SKM-1 treated with dmso at 0.1 percent for 144 hours (cell line): Measurements from ENCODE around the gene RPS6KA2.
"Not testable (repeated sequence)": the region's sequence is repeated elsewhere in the genome, so short reads cannot be mapped to it uniquely, and the experiment has no call there.

Experiments used
- DNase-seq: peaks from one replicate; lab custom pipeline; 2025; ENCODE audit not compliant: unreplicated experiment; lab: John Stamatoyannopoulos, UW

The RPS6KA2 gene

GRCh38 chr6:166408936-166409755, 217.9 kb downstream of the RPS6KA2 start:
- DNase-seq, result no peak

GRCh38 chr6:166406197-166406596, 220.9 kb downstream of the RPS6KA2 start:
- DNase-seq, result no peak

- DNase-seq, result no peak
These were observed 221.7 kb downstream of the RPS6KA2 start for GRCh38 chr6:166405386-166405785.

DNA sequence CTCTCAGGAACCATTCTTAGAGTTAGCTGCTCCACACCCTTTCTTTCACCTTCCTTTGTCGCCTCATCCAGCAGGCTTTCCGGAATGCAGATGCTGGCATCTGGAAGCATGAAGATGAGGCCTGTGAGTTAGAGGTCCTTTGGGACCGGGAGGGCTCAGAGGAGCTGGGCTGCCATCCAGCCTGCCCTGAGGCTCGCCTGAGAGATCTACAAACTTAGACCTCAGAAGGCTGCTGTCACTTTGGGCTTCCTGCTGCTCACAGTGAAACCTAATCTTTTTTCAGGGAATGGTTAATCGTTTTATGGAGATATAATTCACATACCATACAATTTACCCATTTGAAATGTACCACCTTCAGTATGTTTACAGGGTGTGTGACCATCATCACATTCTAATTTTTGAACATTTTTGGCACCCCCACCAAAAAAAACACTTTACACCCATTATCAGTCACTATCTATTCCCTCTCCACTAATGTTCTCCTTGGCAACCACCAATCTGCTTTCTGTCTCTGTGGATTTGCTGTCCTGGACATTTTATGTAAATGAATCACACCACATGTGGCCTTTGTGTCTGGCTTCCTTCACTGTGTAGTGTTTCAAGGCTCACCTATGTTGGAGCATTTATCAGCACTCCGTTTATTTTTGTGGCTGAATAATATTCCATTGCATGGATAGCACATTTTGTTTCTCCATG, 224.3 kb downstream of the RPS6KA2 start:
- no peak for DNase-seq

DNA sequence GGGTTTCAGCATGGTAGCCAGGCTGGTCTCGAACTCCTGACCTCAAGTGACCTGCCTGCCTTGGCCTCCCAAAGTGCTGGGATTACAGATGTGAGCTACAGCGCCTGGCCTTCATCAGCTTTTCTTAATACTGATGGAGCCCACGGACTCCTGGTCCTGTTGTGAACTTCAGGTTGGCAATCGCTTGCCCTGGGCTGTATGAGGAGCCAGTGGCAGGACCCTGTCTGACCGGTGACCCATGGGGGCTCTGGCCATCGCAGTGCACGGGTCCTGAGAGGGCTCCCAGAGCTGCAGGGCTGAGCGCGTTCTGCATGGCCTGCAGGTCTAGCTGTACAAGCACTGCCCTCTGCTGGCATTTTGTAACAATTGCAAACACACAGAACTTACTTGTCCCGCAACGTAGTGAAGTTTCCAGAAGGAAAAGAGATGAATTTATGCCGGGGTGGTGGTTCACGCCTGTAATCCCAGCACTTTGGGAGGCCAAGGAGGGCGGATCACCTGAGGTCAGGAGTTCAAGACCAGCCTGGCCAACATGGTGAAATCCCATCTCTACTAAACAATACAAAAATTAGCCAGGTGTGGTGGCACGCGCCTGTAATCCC, 226.3 kb downstream of the RPS6KA2 start:
- DNase-seq, result peak; percentile 66

GRCh38 chr6:166400181-166400580, 226.9 kb downstream of the RPS6KA2 start:
- no peak for DNase-seq

- DNase-seq, result no peak
These were observed 228.7 kb downstream of the RPS6KA2 start for GRCh38 chr6:166398348-166398747.

DNA sequence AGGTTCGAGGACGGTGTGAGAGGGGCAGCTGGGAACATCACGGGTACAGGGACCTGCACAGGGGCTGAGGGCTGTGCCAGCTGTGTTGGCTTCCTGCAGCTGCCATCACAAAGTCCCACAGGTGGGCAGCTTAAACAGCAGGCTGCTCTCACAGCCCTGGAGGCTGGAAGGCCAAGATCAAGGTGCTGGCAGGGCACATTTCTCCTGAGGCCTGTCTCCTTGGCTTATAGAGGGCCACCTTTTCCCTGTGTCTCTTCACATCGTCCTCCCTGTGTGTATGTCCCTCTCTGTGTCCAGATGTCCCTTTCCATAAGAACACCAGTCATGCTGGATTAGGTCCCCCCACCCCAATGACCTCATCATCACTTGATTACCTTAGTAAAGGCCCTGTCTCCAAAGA, 229.2 kb downstream of the RPS6KA2 start:
- no peak for DNase-seq

GRCh38 chr6:166395778-166396177, 231.3 kb downstream of the RPS6KA2 start:
- no peak for DNase-seq

GRCh38 chr6:166395351-166395750, 231.7 kb downstream of the RPS6KA2 start:
- no peak for DNase-seq

DNA sequence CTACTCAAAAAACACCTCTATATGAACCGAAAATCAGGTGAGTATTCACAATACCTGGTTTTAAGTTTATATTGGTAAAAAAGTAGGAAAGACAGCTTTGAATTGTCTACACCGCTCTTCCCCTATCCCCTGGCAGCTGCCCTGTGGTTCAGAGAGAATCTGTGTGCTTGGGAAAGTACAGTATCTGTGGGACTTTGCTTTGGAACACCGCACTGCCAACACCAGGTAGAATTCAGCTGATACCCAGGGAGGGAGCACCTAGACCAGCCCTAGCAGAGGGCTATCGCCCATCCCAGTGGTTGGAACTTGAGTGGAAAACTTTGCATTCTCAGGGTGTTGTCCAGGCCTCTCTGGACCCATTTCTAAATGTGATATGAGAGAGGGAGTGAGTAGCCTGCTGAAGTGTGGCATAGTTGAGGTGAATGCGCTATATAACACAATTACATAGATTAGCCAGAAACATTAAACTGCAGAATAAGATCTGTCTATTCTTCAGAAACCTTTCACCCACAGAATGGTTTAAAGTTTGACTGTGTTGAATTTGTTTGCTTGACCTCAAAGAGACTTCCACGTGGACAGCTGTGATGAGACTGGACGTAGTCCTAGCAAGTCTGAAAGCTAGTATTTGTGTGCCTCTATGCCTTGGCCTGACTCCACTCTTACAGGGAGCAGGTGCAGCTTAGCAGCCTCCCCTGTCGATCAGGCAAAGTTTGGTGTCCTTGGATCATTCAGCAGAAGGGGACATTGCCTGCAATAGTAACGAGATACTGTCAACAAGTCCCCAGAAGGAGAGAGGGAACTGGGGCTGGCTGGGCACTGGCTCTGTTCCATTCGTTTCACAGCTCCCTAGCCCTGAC, 232.8 kb downstream of the RPS6KA2 start:
- no peak for DNase-seq

- DNase-seq, result no peak
These were observed 233.6 kb downstream of the RPS6KA2 start for GRCh38 chr6:166393535-166393823.

DNA sequence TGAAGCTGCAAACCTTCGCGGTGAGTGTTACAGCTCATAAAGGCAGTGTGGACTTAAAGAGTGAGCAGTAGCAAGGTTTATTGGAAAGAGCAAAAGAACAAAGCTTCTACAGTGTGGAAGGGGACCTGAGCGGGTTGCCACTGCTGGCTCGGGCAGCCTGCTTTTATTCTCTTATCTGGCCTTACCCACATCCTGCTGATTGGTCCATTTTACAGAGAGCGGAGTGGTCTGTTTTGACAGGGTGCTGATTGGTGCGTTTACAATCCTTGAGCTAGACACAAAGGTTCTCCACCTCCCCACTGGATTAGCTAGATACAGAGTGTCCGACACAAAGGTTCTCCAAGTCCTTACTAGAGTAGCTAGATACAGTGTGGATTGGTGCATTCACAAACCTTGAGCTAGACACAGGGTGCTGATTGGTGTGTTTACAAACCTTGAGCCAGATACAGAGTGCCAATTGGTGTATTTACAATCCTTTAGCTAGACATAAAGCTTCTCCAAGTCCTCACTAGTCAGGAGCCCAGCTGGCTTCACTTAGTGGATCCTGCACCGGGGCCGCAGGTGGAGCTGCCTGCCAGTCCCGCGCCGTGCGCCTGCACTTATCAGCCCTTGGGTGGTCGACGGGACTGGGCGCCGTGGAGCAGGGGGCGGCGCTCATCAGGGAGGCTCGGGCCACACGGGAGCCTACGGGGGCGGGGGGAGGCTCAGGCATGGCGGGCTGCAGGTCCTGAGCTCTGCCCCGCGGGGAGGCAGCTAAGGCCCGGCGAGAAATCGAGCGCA, 234.1 kb downstream of the RPS6KA2 start:
- DNase-seq, result not testable (repeated sequence)

GRCh38 chr6:166389119-166389518, 237.9 kb downstream of the RPS6KA2 start:
- DNase-seq, result peak; percentile 13

DNA sequence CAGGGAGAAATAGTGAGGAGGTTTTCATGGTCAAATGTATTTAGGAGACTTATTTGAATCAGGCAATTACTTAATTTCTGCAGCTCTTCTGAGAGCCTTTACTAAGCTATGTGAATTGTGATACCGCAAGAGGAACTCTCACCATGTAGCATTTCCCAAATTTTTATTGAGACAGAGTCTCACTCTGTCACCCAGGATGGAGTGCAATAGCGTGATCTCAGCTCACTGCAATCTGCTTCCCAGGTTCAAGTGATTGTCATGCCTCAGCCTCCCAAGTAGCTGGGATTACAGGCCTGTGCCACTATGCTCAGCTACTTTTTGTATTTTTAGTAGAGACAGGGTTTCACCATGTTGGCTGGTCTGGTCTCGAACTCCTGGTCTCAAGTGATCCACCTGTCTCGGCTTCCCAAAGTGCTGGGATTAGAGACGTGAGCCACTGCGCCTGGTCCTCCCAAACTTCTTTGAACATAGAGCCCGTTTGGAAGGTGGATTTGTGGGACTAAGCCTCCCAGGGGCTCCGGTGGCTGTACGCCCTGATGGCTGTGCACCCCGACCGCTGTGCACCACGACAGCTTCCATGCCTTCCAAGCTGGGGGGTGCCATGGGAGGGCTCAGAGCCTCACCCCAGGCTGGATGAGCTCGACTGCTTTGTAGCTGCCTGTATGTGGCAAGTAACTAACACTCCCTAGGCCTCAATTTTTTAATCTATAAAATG, 238.6 kb downstream of the RPS6KA2 start:
- no peak for DNase-seq

DNA sequence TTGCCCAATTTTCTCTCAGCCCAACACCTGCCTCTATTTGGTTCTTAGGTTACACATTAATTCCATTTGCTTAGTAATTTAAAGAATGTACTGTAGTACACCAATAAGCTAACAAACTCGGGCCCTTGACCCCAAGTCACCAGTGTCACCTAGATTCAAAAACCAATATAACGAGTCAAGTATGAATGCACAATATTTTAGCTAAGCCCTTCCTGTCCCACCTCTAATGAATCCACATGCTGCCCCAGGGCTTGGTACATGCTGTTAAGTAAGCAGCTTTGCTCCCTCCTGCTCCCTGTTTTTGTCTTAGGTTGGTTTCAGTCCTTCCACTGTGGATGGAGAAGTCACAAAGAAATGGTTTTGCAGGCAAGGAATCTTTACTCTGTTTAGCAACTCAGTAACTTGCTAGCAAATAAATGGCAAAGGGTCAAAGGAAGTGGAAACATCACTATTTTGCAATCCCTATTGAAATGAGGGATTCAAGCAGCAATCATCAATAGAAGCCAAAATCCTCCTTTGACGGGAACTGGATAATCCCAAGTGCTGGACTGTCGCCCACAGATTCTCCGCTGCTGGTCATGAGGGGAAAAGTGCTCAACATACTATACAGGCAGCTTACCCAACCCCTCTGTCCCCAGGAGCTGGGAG, 239.3 kb downstream of the RPS6KA2 start:
- DNase-seq, result no peak

- not testable (repeated sequence) for DNase-seq
These were observed 240.0 kb downstream of the RPS6KA2 start for GRCh38 chr6:166387098-166387497.

DNA sequence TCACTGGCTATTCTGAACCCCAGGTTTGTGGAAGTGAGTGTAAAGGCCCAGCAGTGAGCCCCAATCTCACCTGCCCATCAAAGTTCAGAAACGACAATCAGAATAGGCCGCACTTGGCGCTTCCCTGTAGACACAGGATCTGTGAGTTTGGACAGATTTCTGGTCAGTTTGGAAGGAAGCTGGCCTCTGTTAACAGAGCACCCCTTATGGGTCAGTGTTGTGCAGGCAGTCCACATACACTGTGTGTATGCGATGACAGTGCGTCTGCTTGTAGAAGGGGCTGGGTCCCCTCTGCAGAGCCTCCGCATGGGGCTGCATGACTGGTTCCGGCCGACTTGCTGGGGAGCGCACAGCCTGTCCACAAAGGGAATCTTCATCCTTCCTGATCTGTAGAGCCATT, 240.9 kb downstream of the RPS6KA2 start:
- DNase-seq, result no peak

- DNase-seq, result not testable (repeated sequence)
These were observed 243.2 kb downstream of the RPS6KA2 start for GRCh38 chr6:166383802-166384363.
